Astrocyte of the cerebellum (primary cell): ENCODE results near the gene HTRA3.

Experiments
- DNase-seq: peaks from one replicate; pipeline ENCODE4 v3.0.0-alpha.2; 2011; ENCODE audit warnings: low read depth
- H3K4me3 ChIP-seq: 2 replicates; pipeline ENCODE4 v1.5.1; 2011; ENCODE audit warnings: mild to moderate bottlenecking, low read depth, low read length, moderate library complexity
- in situ Hi-C: cut with HindIII; loops from 2 replicates; pipeline ENCODE4 v1.10.0; 2017; ENCODE audit warnings: low sequenced_read_pairs
- TF ChIP-seq, protein P1 (sequence below): IDR thresholded peaks from 2 replicates; pipeline ENCODE4 v1.5.1; 2012; ENCODE audit warnings: low read length, low read depth, moderate library complexity, mild to moderate bottlenecking; ENCODE audit errors: missing control alignments

The HTRA3 gene

DNA sequence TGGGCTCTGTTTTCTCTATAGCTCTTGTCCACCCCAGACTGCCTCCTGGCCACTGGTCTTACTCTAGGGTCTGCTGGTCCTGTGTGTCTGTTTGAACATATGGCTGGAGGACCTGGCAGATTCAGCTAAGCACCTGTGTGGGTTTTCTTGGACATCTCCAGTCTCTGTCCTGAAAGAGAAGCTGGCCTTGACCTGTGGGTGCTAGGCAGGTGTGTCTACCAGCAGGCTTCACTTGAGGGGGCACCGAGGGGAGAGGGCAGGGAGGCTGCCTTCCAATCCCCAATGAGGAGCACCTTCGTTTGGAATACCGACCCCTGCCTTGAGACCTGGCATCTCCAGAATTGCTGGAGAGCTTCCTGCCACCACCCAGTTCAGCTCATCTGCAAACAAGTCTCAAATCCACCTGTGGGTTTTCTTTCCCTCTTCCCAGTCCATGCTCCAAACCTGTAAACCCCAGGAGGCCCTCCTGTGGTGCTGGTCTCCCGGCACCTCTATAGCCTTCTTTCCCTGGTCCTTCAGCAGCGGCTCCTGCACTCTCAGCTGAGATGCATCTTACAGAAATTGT, 45.2 kb downstream of the HTRA3 start:
- in situ Hi-C loops, result no loop called here
- TF ChIP-seq, protein P1, sequence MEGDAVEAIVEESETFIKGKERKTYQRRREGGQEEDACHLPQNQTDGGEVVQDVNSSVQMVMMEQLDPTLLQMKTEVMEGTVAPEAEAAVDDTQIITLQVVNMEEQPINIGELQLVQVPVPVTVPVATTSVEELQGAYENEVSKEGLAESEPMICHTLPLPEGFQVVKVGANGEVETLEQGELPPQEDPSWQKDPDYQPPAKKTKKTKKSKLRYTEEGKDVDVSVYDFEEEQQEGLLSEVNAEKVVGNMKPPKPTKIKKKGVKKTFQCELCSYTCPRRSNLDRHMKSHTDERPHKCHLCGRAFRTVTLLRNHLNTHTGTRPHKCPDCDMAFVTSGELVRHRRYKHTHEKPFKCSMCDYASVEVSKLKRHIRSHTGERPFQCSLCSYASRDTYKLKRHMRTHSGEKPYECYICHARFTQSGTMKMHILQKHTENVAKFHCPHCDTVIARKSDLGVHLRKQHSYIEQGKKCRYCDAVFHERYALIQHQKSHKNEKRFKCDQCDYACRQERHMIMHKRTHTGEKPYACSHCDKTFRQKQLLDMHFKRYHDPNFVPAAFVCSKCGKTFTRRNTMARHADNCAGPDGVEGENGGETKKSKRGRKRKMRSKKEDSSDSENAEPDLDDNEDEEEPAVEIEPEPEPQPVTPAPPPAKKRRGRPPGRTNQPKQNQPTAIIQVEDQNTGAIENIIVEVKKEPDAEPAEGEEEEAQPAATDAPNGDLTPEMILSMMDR, result no peak
- no peak overlapping the region for H3K4me3 ChIP-seq
- no peak for DNase-seq

DNA sequence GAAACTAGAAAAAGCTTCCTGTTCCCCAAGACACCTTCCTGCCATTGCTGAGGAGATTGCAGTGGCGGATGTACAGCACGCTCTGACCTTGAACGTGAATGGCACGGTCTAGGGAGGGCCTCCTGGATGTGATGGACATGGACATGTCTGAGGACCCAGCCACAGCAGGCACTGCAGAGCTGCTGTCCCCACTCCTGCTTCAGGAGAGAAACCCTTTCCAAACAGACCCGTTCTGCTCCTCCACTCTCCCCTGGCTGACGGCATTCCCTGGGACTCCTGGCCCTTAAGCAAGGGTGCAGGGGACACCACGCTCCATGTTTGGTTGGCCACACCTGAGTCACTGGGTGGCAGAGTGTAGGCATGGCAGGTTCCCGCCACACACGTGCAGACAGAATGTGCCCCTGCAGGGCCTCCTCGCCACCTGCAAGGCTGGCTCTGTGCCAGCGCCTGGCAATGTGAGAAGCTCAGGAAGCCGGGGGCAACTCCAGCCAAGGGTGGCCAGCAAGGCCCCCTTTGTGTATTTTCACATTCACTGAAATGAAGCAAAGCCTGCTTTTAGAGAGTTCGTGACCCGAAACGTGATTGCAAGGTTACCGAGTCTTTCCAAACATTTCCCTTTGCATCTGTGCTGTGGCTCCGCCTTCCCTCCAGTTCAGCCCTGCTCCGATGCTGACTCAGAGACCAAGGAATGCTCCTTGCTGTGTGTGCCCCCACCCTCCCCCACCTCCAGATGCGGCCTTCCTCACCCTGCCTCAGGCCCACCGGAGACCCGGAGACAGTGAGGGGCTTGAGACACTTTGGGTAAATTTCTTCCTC, 46.1 kb downstream of the HTRA3 start:
- H3K4me3 ChIP-seq, result no peak overlapping the region
- in situ Hi-C loops, result no loop called here
- peak; percentile 59 for DNase-seq
- TF ChIP-seq, protein P1, result no peak

DNA sequence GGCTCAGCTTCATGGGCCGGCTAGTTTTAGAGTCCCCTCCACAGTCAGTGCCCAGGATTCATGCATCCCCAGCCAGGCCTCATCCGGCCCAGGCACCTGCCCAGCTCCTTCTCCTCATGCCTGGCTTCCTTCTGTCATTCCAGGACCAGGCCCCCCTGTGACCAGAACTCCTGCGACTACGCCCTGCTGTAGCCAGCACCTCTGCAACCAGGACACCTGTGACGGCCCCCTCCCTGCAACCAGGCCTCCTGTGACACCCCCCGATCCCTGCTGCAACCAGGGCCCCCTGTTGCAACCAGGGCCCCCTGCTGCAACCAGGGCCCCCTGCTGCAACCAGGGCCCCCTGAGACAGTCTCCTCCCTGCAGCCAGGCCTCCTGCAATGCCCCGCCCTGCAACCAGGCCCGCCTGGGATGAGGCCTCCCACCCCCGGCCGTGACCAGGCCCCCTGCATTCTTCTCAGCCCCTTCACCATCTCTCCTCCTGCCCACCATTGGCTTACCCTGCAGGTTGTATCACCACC, 46.8 kb downstream of the HTRA3 start:
- in situ Hi-C loops, result no loop called here
- no peak overlapping the region for H3K4me3 ChIP-seq
- TF ChIP-seq, protein P1, result no peak
- no peak for DNase-seq

DNA sequence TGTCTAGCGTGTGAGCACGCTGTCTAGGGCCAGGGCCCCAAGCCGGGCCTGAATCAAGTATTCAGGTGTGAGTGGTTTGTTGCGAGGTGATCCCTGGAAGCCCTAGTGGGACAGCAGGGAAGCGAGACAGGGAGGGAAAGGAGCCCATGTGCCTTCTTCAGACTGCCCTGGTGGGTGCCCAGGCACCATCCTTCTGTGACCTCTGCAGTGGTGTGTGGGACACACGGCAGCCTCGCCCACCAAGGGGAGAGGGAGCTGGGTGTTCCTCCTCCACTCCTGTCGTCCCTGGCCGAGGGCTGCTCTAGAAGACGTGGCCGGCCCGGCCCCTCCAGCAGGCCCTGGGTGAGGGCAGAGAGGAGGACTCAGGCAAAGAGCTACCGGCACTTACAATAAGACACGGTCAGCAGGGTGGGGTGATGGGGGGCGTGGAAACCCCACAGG, 47.4 kb downstream of the HTRA3 start:
- TF ChIP-seq, protein P1, result no peak
- in situ Hi-C loops, result no loop called here
- H3K4me3 ChIP-seq, result no peak overlapping the region
- no peak for DNase-seq

DNA sequence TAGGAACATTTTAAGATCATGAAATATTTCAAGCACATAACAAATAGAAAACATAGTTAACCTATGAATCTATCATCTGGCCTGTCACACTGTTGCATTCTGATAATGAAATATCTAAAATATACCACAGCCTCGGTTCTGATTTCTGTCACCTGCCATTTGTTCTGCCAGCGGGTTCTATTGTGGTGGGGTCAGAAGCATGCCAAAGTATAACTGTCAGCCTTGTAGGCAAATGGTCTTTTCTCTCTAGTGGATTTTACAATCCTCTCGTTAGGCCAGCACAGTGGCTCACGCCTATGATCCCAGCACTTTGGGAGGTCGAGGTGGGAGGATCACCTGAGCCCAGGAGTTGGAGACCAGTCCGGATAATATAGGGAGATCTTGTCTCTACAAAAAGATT, 47.9 kb downstream of the HTRA3 start:
- in situ Hi-C loops, result no loop called here
- TF ChIP-seq, protein P1, result no peak
- DNase-seq, result no peak
- H3K4me3 ChIP-seq, result no peak overlapping the region

DNA sequence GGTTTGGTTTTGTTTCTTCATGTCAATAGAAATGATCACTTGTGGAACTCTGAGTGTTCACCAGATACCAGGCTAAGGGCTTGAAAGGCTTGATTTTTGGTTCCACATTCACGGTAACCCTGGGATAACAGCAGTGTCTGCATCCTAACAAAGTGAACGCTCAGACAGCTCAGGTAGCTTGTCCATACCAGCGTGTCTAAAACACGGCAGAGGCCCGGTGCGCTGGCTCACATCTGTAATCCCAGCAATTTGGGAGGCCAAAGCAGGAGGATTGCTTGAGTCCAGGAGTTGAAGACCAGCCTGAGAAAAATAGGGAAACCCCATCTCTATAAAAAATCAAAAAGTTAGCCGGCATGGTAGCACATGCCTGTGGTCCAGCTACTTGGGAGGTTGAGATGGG, 49.0 kb downstream of the HTRA3 start:
- TF ChIP-seq, protein P1, result no peak
- H3K4me3 ChIP-seq, result no peak overlapping the region
- DNase-seq, result no peak
- in situ Hi-C loops, result no loop called here
